Measurements from ENCODE around the gene NCOA1. TPM values are rescaled to one million over a fixed set of nuclear protein-coding genes. Genes with fewer than 3 reads are reported as not detected.

Gene NCOA1
- total RNA-seq, 4 donors from 2014 or later = 41.3 to 69.6 (median 54.8) TPM

DNA sequence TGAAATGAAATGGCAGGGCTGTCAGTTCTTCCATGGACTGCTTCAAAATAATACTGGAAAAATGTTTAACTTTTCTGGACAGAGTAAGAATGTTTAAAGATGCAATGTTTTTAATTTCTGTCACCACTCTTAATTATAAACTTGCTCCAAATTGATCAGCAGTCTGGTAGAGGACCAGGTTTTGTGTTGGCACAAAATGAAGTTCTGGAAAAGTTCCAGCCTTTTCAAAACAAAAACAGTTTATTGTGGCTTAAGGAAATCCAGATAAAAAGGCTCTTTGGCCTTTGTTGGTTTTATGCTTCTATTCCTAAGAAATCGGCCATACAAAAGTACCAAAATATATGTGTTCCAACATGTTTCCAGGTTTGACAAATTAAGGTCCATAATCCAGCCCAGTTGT is 253.3 kb downstream of the NCOA1 start:
- Histone ChIP-seq H3K4me1 (no peaks in the 10 kb centered on the region), H3K27me3 (no peaks in the 10 kb centered on the region), H3K4me3 (no peak overlapping the region), H3K27ac (no peak overlapping the region), H3K9me3 (no peaks in the 10 kb centered on the region), H3K36me3 (peaks cover 0 to 28% (median 0%) of the 10 kb centered on the region in 3 donors)
- TF ChIP-seq, protein P1, sequence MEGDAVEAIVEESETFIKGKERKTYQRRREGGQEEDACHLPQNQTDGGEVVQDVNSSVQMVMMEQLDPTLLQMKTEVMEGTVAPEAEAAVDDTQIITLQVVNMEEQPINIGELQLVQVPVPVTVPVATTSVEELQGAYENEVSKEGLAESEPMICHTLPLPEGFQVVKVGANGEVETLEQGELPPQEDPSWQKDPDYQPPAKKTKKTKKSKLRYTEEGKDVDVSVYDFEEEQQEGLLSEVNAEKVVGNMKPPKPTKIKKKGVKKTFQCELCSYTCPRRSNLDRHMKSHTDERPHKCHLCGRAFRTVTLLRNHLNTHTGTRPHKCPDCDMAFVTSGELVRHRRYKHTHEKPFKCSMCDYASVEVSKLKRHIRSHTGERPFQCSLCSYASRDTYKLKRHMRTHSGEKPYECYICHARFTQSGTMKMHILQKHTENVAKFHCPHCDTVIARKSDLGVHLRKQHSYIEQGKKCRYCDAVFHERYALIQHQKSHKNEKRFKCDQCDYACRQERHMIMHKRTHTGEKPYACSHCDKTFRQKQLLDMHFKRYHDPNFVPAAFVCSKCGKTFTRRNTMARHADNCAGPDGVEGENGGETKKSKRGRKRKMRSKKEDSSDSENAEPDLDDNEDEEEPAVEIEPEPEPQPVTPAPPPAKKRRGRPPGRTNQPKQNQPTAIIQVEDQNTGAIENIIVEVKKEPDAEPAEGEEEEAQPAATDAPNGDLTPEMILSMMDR (IDR thresholded peaks at IDR 0.05) = no peak
- no peak for TF ChIP-seq POLR2A (IDR thresholded peaks at IDR 0.05)
- DNase-seq = no peak

DNA sequence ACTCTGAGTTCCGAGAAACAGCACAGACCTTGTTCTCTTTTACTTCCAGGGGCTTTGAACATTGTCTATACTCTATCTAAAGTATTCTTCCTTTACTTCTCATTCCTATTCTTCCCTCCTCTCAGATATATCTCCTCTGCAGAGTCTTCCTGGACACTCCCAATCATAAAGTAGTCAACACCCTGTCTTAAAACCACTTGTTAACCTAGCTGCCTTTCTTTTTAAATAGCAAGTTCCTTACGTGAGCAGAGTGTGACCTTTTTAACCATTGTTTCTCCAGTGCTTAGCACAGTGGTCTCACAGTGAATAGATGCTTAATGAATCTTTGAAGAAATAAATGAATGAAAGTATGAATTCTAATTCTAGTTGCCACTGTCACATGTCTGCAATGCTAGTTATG is 254.8 kb downstream of the NCOA1 start:
- H3K36me3 ChIP-seq = peaks cover 0 to 26% (median 0%) of the 10 kb centered on the region in 3 donors
- no peaks in the 10 kb centered on the region for H3K27me3 ChIP-seq
- TF ChIP-seq, protein P1 (IDR thresholded peaks at IDR 0.05) = no peak
- no peak for TF ChIP-seq POLR2A (IDR thresholded peaks at IDR 0.05)
- no peak for DNase-seq
- H3K27ac ChIP-seq = no peak overlapping the region
- no peak overlapping the region for H3K4me3 ChIP-seq
- H3K4me1 ChIP-seq = no peaks in the 10 kb centered on the region
- no peaks in the 10 kb centered on the region for H3K9me3 ChIP-seq

DNA sequence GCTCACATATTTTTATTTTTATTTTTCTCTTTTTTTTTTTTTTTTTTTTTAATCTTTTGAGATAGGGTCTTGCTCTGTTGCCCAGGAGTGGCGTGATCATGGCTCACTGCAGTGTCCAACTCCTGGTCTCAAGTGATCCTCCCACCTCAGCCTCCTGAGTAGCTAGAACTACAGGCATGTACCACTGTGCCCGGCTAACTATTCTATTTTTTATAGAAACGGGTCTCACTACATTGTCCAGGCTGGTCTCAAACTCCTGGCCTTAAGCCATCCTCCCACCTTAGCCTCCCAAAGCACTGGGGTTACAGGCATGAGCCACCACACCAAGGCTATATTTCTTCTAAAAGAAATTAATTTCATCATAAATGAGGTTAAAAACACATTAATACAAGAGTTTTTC is 256.2 kb downstream of the NCOA1 start:
- no peak overlapping the region for H3K4me3 ChIP-seq
- no peak for DNase-seq
- no peaks in the 10 kb centered on the region for H3K27me3 ChIP-seq
- no peaks in the 10 kb centered on the region for H3K4me1 ChIP-seq
- H3K36me3 ChIP-seq = peaks cover 0 to 20% (median 0%) of the 10 kb centered on the region in 3 donors
- TF ChIP-seq, protein P1 (IDR thresholded peaks at IDR 0.05) = no peak
- no peak for TF ChIP-seq POLR2A (IDR thresholded peaks at IDR 0.05)
- no peak overlapping the region for H3K27ac ChIP-seq
- no peaks in the 10 kb centered on the region for H3K9me3 ChIP-seq

DNA sequence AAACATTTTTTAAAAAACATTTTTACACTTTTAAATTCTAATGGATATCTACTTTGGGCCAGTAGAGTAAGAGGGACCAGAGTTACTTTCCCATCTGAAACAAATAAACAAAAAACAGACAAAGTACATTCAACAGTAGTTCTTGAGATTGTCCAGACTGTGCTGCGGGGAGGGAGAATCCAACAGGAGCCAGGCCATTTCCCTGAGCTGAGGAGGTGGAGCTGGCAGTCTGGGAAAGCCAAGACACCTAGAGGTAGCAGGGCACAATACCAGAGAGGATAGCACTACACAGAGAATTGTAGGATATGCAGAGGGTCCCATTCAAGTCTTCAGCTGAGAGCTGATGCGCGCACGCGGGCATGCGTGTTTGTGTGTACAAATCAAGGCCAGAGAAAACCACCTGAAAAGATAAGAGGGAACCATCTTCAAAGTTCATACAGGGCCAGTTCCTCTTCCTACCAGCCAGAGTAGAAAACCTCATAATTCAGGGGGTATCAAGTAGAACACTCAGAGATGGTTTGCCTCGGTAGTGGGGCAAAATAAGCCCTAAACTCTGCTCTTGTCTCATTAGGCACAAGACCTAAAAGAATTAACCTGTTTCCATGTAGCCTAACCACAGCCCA is 258.1 kb downstream of the NCOA1 start:
- no peak overlapping the region for H3K27ac ChIP-seq
- H3K4me3 ChIP-seq = no peak overlapping the region
- H3K36me3 ChIP-seq = peaks cover 0 to 28% (median 0%) of the 10 kb centered on the region in 3 donors
- DNase-seq = no peak
- no peaks in the 10 kb centered on the region for H3K27me3 ChIP-seq
- no peaks in the 10 kb centered on the region for H3K4me1 ChIP-seq
- no peaks in the 10 kb centered on the region for H3K9me3 ChIP-seq
- TF ChIP-seq, protein P1 (IDR thresholded peaks at IDR 0.05) = no peak
- no peak for TF ChIP-seq POLR2A (IDR thresholded peaks at IDR 0.05)

DNA sequence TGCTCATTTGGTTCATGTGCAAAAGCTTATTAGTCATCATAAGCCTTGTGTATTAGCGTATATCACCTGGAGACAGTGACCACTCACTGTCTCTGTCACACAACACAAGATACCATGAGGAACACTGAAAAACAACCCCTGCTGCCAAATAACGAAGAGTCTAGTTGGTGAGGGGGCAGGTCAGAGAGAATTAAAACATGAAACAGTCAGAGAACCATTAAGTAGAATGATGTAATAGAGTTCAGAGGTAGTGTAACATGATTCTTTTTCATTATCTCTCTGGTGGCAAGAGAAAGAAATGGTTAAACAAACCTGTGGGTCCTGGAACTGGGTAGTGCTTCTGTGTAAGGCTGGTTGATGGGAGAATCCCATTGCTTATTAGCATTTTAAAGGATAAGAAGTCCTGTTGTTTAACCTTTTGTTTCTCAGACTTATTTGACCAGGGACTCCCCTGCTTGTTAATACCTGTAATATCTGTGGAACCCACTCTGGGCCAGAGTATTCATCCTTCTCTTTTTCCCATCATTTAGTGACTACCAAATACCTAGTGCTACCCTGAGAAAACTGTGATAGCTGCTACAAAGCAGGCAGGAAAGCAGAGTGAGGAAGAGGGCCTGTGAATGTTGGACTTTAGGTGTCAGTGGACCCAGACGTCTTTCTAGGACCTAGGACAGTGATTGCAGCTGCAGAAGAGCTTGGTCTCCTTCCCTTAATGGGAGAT is 264.1 kb downstream of the NCOA1 start:
- Histone ChIP-seq H3K27me3 (no peaks in the 10 kb centered on the region), H3K27ac (no peak overlapping the region), H3K4me1 (no peaks in the 10 kb centered on the region), H3K4me3 (no peak overlapping the region), H3K36me3 (peaks cover 0 to 71% (median 0%) of the 10 kb centered on the region in 3 donors), H3K9me3 (no peaks in the 10 kb centered on the region)
- TF ChIP-seq POLR2A (IDR thresholded peaks at IDR 0.05) = no peak
- TF ChIP-seq, protein P1 (IDR thresholded peaks at IDR 0.05) = no peak
- DNase-seq = no peak
